ENCODE results near the gene PCYT1A. TPM values are rescaled to one million over a fixed set of nuclear protein-coding genes. Genes with fewer than 3 reads are reported as not detected.
"Not testable (repeated sequence)": the region's sequence is repeated elsewhere in the genome, so short reads cannot be mapped to it uniquely, and the experiment has no call there.

Gene PCYT1A
- total and polyA plus RNA-seq, 10 of the 15 experiments (the other 5 are each of a cell fraction or from before 2014, with no cell fraction given) = 10.8 to 64.3 (median 48.6) TPM

GRCh38 chr3:196244166-196244565, 43.4 kb downstream of the PCYT1A start:
- H3K79me2 ChIP-seq (ENCODE audit: control insufficient read depth, insufficient read depth, low read length); SMC1A ChIA-PET (ENCODE audit: uncharacterized antibody, unreplicated experiment); H3K27ac ChIP-seq (ENCODE audit: control insufficient read depth, insufficient read depth); H3K9ac ChIP-seq (ENCODE audit: control insufficient read depth, insufficient read depth, low read length); H3K27me3 ChIP-seq (replicated peaks in 1 of 2; ENCODE audit: control insufficient read depth in 2 of 2, insufficient read depth in 2 of 2, low read length in 1 of 2); H3K4me3 ChIP-seq; CTCF ChIA-PET; BruUV-seq (replicated peaks); H3K4me2 ChIP-seq (ENCODE audit: control insufficient read depth, insufficient read depth); in situ Hi-C loops (cut with MboI); intact Hi-C loops (cut with micrococcal nuclease; ENCODE audit: unreplicated experiment); H3K4me1 ChIP-seq (ENCODE audit: control insufficient read depth, insufficient read depth, low read length); ATAC-seq; H4K20me1 ChIP-seq (ENCODE audit: control insufficient read depth, insufficient read depth); H3K9me3 ChIP-seq (replicated peaks; ENCODE audit: control insufficient read depth, insufficient read depth, low read length); RAD21 ChIA-PET (ENCODE audit: unreplicated experiment); POLR2A ChIA-PET; H2AFZ ChIP-seq (ENCODE audit: control insufficient read depth, low read depth, low read length); DNase-seq (ENCODE audit: low read depth, low spot score); FAIRE-seq: not testable (repeated sequence)
- H3K36me3 ChIP-seq (ENCODE audit: control insufficient read depth in 2 of 2, insufficient read depth in 2 of 2, low read length in 1 of 2) = peaks cover 3 to 29% of the 10 kb centered on the region in 2 experiments; a peak in 2 of 4 replicates
- 90% methylated on average over 14 of the region's 34 CpGs for WGBS (ENCODE audit: insufficient coverage, insufficient replicate concordance, low lambda C conversion rate, missing lambda C conversion rate)

GRCh38 chr3:196241704-196242103, 45.8 kb downstream of the PCYT1A start:
- Histone ChIP-seq H3K9me3 (replicated peaks; ENCODE audit: control insufficient read depth, insufficient read depth, low read length) (no peaks in the 10 kb centered on the region; the same call in 2 of the 3 replicates), H3K27ac (ENCODE audit: control insufficient read depth, insufficient read depth) (no peak overlapping the region), H3K4me1 (ENCODE audit: control insufficient read depth, insufficient read depth, low read length) (peaks cover 3% of the 10 kb centered on the region; the same call in 1 of the 2 replicates), H3K36me3 (ENCODE audit: control insufficient read depth in 2 of 2, insufficient read depth in 2 of 2, low read length in 1 of 2) (peaks cover 2 to 19% of the 10 kb centered on the region in 2 experiments; a peak in 3 of 4 replicates), H3K9ac (ENCODE audit: control insufficient read depth, insufficient read depth, low read length) (no peak overlapping the region), H2AFZ (ENCODE audit: control insufficient read depth, low read depth, low read length) (no peak overlapping the region), H4K20me1 (ENCODE audit: control insufficient read depth, insufficient read depth) (no peaks in the 10 kb centered on the region), H3K79me2 (ENCODE audit: control insufficient read depth, insufficient read depth, low read length) (no peaks in the 10 kb centered on the region), H3K4me2 (ENCODE audit: control insufficient read depth, insufficient read depth) (no peak overlapping the region), H3K27me3 (replicated peaks in 1 of 2; ENCODE audit: control insufficient read depth in 2 of 2, insufficient read depth in 2 of 2, low read length in 1 of 2) (no peaks in the 10 kb centered on the region), H3K4me3 (no peak overlapping the region)
- DNase-seq (ENCODE audit: low read depth, low spot score) (no peak), ATAC-seq (no peak), FAIRE-seq (no peak)
- SMC1A ChIA-PET (ENCODE audit: uncharacterized antibody, unreplicated experiment) = no interaction called here
- no TSS peak for BruUV-seq (replicated peaks)
- in situ Hi-C loops (cut with MboI) (no loop called here), intact Hi-C loops (cut with micrococcal nuclease; ENCODE audit: unreplicated experiment) (no loop called here)
- RAD21 ChIA-PET (ENCODE audit: unreplicated experiment) = no interaction called here
- WGBS (ENCODE audit: insufficient coverage, insufficient replicate concordance, low lambda C conversion rate, missing lambda C conversion rate) = 99% methylated on average over 8 of the region's 8 CpGs
- CTCF ChIA-PET = interaction anchor here (0.6 kb wide), 1 partner anchor 289 kb away, joined by 4 read pairs; no protein-coding TSS in a partner anchor
- POLR2A ChIA-PET = interaction anchor here (0.5 kb wide), 1 partner anchor 173 kb away, joined by 3 read pairs; no protein-coding TSS in a partner anchor
- TF ChIP-seq PKNOX1 (IDR thresholded peaks at IDR 0.05) = no peak
- TF ChIP-seq NR2C2 (IDR thresholded peaks at IDR 0.05; ENCODE audit: borderline replicate concordance, control insufficient read depth, insufficient read length, low read depth) = no peak

Measured in GM12878 (cell line).